SK-N-SH (cell line): Measurements from ENCODE around the gene ELMO1. TPM values are rescaled to one million over a fixed set of nuclear protein-coding genes. Genes with fewer than 3 reads are reported as not detected.

Experiments used
- CTCF ChIA-PET: fragments of 300-600, 350-600 bp; formaldehyde crosslinking; extraction: SDS; loops from one replicate; lab custom pipeline; 2021; lab: Yijun Ruan, JAX
- POLR2A ChIA-PET: fragments of 350-600 bp; sonication (Branson Sonifier 250); formaldehyde crosslinking; extraction: SDS; loops from one replicate; lab custom pipeline; 2020; ENCODE audit warnings: antibody characterized with exemption, inconsistent platforms; lab: Yijun Ruan, JAX
- DNase-seq: peaks from one replicate; pipeline ENCODE4 v3.0.0; 2012
- H2AFZ ChIP-seq: fragments of 200-600 bp; sonication (generic); 2 replicates; pipeline ENCODE4 v1.8.1; 2016; ENCODE audit warnings: antibody characterized with exemption, mild to moderate bottlenecking, low read depth
- H3F3A ChIP-seq: fragments of 200-600 bp; sonication (generic); replicated peaks from 2 replicates; pipeline ENCODE3; 2016; ENCODE audit warnings: antibody characterized with exemption, mild to moderate bottlenecking; ENCODE audit not compliant: insufficient read depth
- H3K27ac ChIP-seq, 2 experiments: fragments of 200-500 bp in 1 of 2; fragments of 200-600 bp in 1 of 2; sonication (Bioruptor generic) in 1 of 2; sonication (generic), shearing (Covaris generic) in 1 of 2; 2 replicates each; pipeline versions ENCODE4 v1.5.1 to v1.6.1; 2014 to 2016; ENCODE audit warnings: low read depth in 2 of 2, inconsistent platforms in 1 of 2, low read length in 1 of 2, mild to moderate bottlenecking in 1 of 2, mixed read lengths in 1 of 2
- H3K27me3 ChIP-seq: fragments of 200-600 bp; sonication (generic), shearing (Covaris generic); 2 replicates; pipeline ENCODE4 v1.6.1; 2016; ENCODE audit warnings: mixed run types; ENCODE audit not compliant: insufficient read depth
- H3K36me3 ChIP-seq, 2 experiments: fragments of 200-500 bp in 1 of 2; fragments of 200-600 bp in 1 of 2; sonication (Bioruptor generic) in 1 of 2; sonication (generic) in 1 of 2; replicated peaks in 1 of 2; 2 replicates each; pipeline versions ENCODE3 to v1.5.1; 2014 to 2016; ENCODE audit warnings: low read length in 1 of 2, mild to moderate bottlenecking in 1 of 2; ENCODE audit not compliant: insufficient read depth in 2 of 2, control insufficient read depth in 1 of 2
- H3K4me1 ChIP-seq, 2 experiments: fragments of 200-500 bp in 1 of 2; fragments of 200-600 bp in 1 of 2; sonication (Bioruptor generic) in 1 of 2; sonication (generic), shearing (Covaris generic) in 1 of 2; 2 replicates each; pipeline versions ENCODE4 v1.5.1 to v1.6.1; 2014 to 2016; ENCODE audit warnings: low read depth in 1 of 2, low read length in 1 of 2, mixed run types in 1 of 2; ENCODE audit not compliant: insufficient read depth in 2 of 2, control insufficient read depth in 1 of 2
- H3K4me2 ChIP-seq: fragments of 200-600 bp; sonication (generic), shearing (Covaris generic); 2 replicates; pipeline ENCODE4 v1.6.1; 2017; ENCODE audit warnings: mixed run types
- H3K4me3 ChIP-seq, 2 experiments: fragments of 200-500 bp in 1 of 2; fragments of 200-600 bp in 1 of 2; sonication (Bioruptor generic) in 1 of 2; sonication (generic), shearing (Covaris generic) in 1 of 2; 2 replicates each; pipeline versions ENCODE4 v1.5.1 to v1.8.1; 2014 to 2016; ENCODE audit warnings: low read depth in 2 of 2, inconsistent platforms in 1 of 2, low read length in 1 of 2, mild to moderate bottlenecking in 1 of 2, mixed read lengths in 1 of 2, moderate library complexity in 1 of 2
- H3K79me2 ChIP-seq: fragments of 200-600 bp; sonication (generic); 2 replicates; pipeline ENCODE4 v1.8.1; 2017; ENCODE audit warnings: mild to moderate bottlenecking; ENCODE audit not compliant: insufficient read depth
- H3K9ac ChIP-seq: fragments of 200-600 bp; sonication (generic); 2 replicates; pipeline ENCODE4 v1.6.1; 2017; ENCODE audit warnings: mixed run types
- H3K9me2 ChIP-seq: fragments of 200-600 bp; sonication (generic); 2 replicates; pipeline ENCODE4 v1.6.1; 2017; ENCODE audit warnings: mixed run types
- H3K9me3 ChIP-seq: fragments of 200-600 bp; sonication (generic); 2 replicates; pipeline ENCODE4 v1.6.1; 2017; ENCODE audit warnings: mixed run types, mild to moderate bottlenecking, moderate library complexity
- H4K20me1 ChIP-seq: fragments of 200-600 bp; sonication (generic); 2 replicates; pipeline ENCODE4 v1.6.1; 2017; ENCODE audit warnings: mild to moderate bottlenecking, mixed run types; ENCODE audit not compliant: insufficient read depth
- CHD2 ChIP-seq: fragments of 150-350 bp; IDR thresholded peaks from 2 replicates; pipeline ENCODE4 v1.6.1; 2018; ENCODE audit warnings: low read length; ENCODE audit not compliant: partially characterized antibody
- ELF1 ChIP-seq: IDR thresholded peaks from 2 replicates; pipeline ENCODE4 v1.4.0; 2012
- EP300 ChIP-seq, 2 experiments: IDR thresholded peaks; 2 replicates each; pipeline versions ENCODE4 v1.4.0 to v1.6.1; 2012; ENCODE audit warnings: borderline replicate concordance in 1 of 2, low read depth in 1 of 2, low read length in 1 of 2
- FOSL2 ChIP-seq: IDR thresholded peaks from 2 replicates; pipeline ENCODE4 v1.4.0; 2012; ENCODE audit warnings: low read depth, mild to moderate bottlenecking, moderate library complexity, borderline replicate concordance
- FOXJ3 ChIP-seq: sonication (generic); formaldehyde crosslinking; IDR thresholded peaks from 2 replicates; pipeline ENCODE4 v1.5.1; 2020; ENCODE audit warnings: mild to moderate bottlenecking, missing genetic modification reagents
- GABPA ChIP-seq: IDR thresholded peaks from 2 replicates; pipeline ENCODE4 v1.4.0; 2012; ENCODE audit warnings: low read depth, mild to moderate bottlenecking
- GATA2 ChIP-seq: sonication (generic); formaldehyde crosslinking; IDR thresholded peaks from 2 replicates; pipeline ENCODE4 v1.5.0; 2020; ENCODE audit warnings: mild to moderate bottlenecking, missing genetic modification reagents
- JUND ChIP-seq: IDR thresholded peaks from 2 replicates; pipeline ENCODE4 v1.4.0; 2012
- MEF2A ChIP-seq: IDR thresholded peaks from 2 replicates; pipeline ENCODE4 v1.4.0; 2012; ENCODE audit warnings: low read depth, borderline replicate concordance
- NFIC ChIP-seq: IDR thresholded peaks from 2 replicates; pipeline ENCODE4 v1.4.0; 2012; ENCODE audit warnings: borderline replicate concordance
- NRF1 ChIP-seq: IDR thresholded peaks from 2 replicates; pipeline ENCODE4 v1.6.1; 2012; ENCODE audit warnings: low read depth, mild to moderate bottlenecking, low read length
- RAD21 ChIP-seq: IDR thresholded peaks from 2 replicates; pipeline ENCODE4 v1.6.1; 2012; ENCODE audit warnings: mild to moderate bottlenecking, low read length
- RCOR1 ChIP-seq: fragments of 150-350 bp; IDR thresholded peaks from 2 replicates; pipeline ENCODE4 v1.6.1; 2017; ENCODE audit warnings: antibody characterized with exemption, low read length
- RFX5 ChIP-seq: IDR thresholded peaks from 2 replicates; pipeline ENCODE4 v1.6.1; 2012; ENCODE audit warnings: mild to moderate bottlenecking, improper control_type of control experiment, low read length
- RXRA ChIP-seq: IDR thresholded peaks from 2 replicates; pipeline ENCODE4 v1.4.0; 2012; ENCODE audit warnings: low read depth, mild to moderate bottlenecking, borderline replicate concordance
- SMC3 ChIP-seq: IDR thresholded peaks from 2 replicates; pipeline ENCODE4 v1.6.1; 2012; ENCODE audit warnings: low read depth, low read length, improper control_type of control experiment
- TCF12 ChIP-seq: IDR thresholded peaks from 2 replicates; pipeline ENCODE4 v1.4.0; 2012
- YY1 ChIP-seq: IDR thresholded peaks from 2 replicates; pipeline ENCODE4 v1.4.0; 2012; ENCODE audit warnings: low read depth, mild to moderate bottlenecking
- WGBS: methylation state at CpG from one replicate; pipeline ENCODE4 v1.1.6; 2017; ENCODE audit warnings: low lambda C conversion rate; 5-methylcytosine and 5-hydroxymethylcytosine counted together
- polyA plus RNA-seq, 3 experiments: library from polyadenylated mRNA; depleted of rRNA; stranded (reverse); fragments of >200 nt; gene quantifications; 2 replicates each; pipeline ENCODE4 v1.2.3, GENCODE V29; 2012
- TF ChIP-seq, protein P1 (sequence below): IDR thresholded peaks from 2 replicates; pipeline ENCODE4 v1.6.1; 2012; ENCODE audit warnings: mild to moderate bottlenecking, low read depth, low read length, moderate library complexity
- TF ChIP-seq, protein P2 (sequence below): IDR thresholded peaks from 2 replicates; pipeline ENCODE4; 2012
- TF ChIP-seq, protein P3 (sequence below): IDR thresholded peaks from 2 replicates; pipeline ENCODE4 v1.4.0; 2012; ENCODE audit warnings: low read depth
- TF ChIP-seq, protein P4 (sequence below): fragments of 200-600 bp; sonication (generic); IDR thresholded peaks from 2 replicates; pipeline ENCODE4 v1.6.1; 2017; ENCODE audit warnings: antibody characterized with exemption, mild to moderate bottlenecking, moderate library complexity

ELMO1 gene
- polyA plus RNA-seq, 1 of the 3 experiments (the other 2 are of a cell fraction) = 0.64 TPM

DNA sequence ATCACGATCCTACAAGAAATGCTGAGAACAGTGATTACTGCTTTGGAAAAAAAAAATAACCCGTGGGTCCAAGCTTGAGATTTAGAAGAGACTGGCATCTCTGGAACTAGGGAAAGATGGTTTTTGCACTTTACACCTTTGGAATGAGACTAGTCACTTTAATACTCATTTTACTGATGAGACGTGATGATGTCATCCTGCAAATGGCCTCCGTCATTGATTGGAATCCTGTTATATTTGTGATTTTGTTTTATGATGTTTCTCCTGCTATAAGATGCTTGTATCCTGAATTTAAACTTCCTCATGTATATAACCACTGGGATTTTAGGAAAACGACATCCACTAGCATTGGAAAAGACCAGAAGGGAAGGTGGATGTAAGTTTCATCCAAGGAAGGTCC lies 363.1 kb downstream of the ELMO1 start:
- no peaks in the 10 kb centered on the region for H3K36me3 ChIP-seq
- H3K27ac ChIP-seq = no peak overlapping the region
- TF ChIP-seq RFX5 (no peak), GATA2 (CRISPR knock-in tag) (no peak), NFIC (no peak), JUND (no peak), RAD21 (no peak), RCOR1 (no peak), SMC3 (no peak), ELF1 (no peak), FOSL2 (no peak), TCF12 (no peak), RXRA (no peak), CHD2 (no peak), EP300 (IDR thresholded peaks at IDR 0.05; ENCODE audit: borderline replicate concordance in 1 of 2, low read depth in 1 of 2, low read length in 1 of 2) (no peak)
- TF ChIP-seq, protein P1, sequence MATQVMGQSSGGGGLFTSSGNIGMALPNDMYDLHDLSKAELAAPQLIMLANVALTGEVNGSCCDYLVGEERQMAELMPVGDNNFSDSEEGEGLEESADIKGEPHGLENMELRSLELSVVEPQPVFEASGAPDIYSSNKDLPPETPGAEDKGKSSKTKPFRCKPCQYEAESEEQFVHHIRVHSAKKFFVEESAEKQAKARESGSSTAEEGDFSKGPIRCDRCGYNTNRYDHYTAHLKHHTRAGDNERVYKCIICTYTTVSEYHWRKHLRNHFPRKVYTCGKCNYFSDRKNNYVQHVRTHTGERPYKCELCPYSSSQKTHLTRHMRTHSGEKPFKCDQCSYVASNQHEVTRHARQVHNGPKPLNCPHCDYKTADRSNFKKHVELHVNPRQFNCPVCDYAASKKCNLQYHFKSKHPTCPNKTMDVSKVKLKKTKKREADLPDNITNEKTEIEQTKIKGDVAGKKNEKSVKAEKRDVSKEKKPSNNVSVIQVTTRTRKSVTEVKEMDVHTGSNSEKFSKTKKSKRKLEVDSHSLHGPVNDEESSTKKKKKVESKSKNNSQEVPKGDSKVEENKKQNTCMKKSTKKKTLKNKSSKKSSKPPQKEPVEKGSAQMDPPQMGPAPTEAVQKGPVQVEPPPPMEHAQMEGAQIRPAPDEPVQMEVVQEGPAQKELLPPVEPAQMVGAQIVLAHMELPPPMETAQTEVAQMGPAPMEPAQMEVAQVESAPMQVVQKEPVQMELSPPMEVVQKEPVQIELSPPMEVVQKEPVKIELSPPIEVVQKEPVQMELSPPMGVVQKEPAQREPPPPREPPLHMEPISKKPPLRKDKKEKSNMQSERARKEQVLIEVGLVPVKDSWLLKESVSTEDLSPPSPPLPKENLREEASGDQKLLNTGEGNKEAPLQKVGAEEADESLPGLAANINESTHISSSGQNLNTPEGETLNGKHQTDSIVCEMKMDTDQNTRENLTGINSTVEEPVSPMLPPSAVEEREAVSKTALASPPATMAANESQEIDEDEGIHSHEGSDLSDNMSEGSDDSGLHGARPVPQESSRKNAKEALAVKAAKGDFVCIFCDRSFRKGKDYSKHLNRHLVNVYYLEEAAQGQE = no peak
- TF ChIP-seq, protein P2, sequence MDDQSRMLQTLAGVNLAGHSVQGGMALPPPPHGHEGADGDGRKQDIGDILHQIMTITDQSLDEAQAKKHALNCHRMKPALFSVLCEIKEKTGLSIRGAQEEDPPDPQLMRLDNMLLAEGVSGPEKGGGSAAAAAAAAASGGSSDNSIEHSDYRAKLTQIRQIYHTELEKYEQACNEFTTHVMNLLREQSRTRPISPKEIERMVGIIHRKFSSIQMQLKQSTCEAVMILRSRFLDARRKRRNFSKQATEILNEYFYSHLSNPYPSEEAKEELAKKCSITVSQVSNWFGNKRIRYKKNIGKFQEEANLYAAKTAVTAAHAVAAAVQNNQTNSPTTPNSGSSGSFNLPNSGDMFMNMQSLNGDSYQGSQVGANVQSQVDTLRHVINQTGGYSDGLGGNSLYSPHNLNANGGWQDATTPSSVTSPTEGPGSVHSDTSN = no peak
- no peaks in the 10 kb centered on the region for H3F3A ChIP-seq
- no peak overlapping the region for H3K4me3 ChIP-seq
- H3K9ac ChIP-seq = no peak overlapping the region
- DNase-seq = no peak
- POLR2A ChIA-PET = no interaction called here
- no peak overlapping the region for H2AFZ ChIP-seq
- no peaks in the 10 kb centered on the region for H3K27me3 ChIP-seq
- H3K9me3 ChIP-seq = no peaks in the 10 kb centered on the region
- no peak overlapping the region for H3K4me2 ChIP-seq
- WGBS = 40% methylated on average over 5 of the region's 5 CpGs
- CTCF ChIA-PET = interaction anchor here (0.9 kb wide), 1 partner anchor 10 kb away, joined by 3 read pairs; no protein-coding TSS in a partner anchor
- no peaks in the 10 kb centered on the region; a peak in 1 of 4 replicates for H3K4me1 ChIP-seq
- no peaks in the 10 kb centered on the region for H4K20me1 ChIP-seq
- H3K9me2 ChIP-seq = no peaks in the 10 kb centered on the region
- H3K79me2 ChIP-seq = no peaks in the 10 kb centered on the region

DNA sequence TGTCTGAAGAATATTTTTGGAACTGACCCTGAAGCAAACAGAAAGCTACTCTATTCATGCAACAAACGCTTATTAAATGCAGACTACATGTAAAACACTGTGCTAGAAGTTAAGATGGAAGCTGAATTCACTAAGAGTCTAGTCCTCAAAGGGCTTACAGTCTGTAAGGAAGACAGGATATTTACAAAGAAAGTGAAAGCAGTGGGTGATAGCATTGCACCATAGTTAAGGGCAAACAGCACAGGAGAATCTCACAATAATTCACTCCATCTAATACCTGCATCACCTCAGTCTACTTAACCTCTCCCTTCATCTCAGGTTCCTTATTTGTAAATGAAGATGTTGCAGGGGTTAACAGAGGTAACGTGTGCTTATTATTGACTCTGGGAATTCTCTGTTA lies 364.4 kb downstream of the ELMO1 start:
- Histone ChIP-seq H3K4me1 (no peaks in the 10 kb centered on the region; a peak in 1 of 4 replicates), H3K9me2 (no peaks in the 10 kb centered on the region), H3K27me3 (no peaks in the 10 kb centered on the region), H3K4me2 (no peak overlapping the region), H2AFZ (no peak overlapping the region), H3K36me3 (no peaks in the 10 kb centered on the region), H3K9me3 (no peaks in the 10 kb centered on the region), H3K79me2 (no peaks in the 10 kb centered on the region), H3K27ac (no peak overlapping the region), H3K9ac (no peak overlapping the region), H4K20me1 (no peaks in the 10 kb centered on the region), H3F3A (no peaks in the 10 kb centered on the region), H3K4me3 (no peak overlapping the region)
- ChIA-PET CTCF (interaction anchor here (1.0 kb wide), 2 partner anchors 23 to 27 kb away, joined by 3 read pairs; no protein-coding TSS in a partner anchor), POLR2A (no interaction called here)
- 42% methylated on average over 2 of the region's 2 CpGs for WGBS
- DNase-seq = no peak
- TF ChIP-seq GABPA (no peak), RCOR1 (no peak), MEF2A (no peak), SMC3 (no peak), YY1 (no peak), CHD2 (no peak), GATA2 (CRISPR knock-in tag) (no peak), FOXJ3 (CRISPR knock-in tag) (no peak), NRF1 (no peak)
- TF ChIP-seq, protein P3, sequence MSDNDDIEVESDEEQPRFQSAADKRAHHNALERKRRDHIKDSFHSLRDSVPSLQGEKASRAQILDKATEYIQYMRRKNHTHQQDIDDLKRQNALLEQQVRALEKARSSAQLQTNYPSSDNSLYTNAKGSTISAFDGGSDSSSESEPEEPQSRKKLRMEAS = no peak
- TF ChIP-seq, protein P2 = no peak
- TF ChIP-seq, protein P4, sequence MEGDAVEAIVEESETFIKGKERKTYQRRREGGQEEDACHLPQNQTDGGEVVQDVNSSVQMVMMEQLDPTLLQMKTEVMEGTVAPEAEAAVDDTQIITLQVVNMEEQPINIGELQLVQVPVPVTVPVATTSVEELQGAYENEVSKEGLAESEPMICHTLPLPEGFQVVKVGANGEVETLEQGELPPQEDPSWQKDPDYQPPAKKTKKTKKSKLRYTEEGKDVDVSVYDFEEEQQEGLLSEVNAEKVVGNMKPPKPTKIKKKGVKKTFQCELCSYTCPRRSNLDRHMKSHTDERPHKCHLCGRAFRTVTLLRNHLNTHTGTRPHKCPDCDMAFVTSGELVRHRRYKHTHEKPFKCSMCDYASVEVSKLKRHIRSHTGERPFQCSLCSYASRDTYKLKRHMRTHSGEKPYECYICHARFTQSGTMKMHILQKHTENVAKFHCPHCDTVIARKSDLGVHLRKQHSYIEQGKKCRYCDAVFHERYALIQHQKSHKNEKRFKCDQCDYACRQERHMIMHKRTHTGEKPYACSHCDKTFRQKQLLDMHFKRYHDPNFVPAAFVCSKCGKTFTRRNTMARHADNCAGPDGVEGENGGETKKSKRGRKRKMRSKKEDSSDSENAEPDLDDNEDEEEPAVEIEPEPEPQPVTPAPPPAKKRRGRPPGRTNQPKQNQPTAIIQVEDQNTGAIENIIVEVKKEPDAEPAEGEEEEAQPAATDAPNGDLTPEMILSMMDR = no peak
